HG02678 (cell line): ENCODE data around the gene MCRS1.

Experiments
- ATAC-seq: cut with Tn5 transposase; IDR thresholded peaks from one replicate; pipeline ENCODE4 v1.9.1; 2021; ENCODE audit warnings: mild to moderate bottlenecking, moderate library complexity; ENCODE audit not compliant: unreplicated experiment

The MCRS1 gene

GRCh38 chr12:49582850-49583249 lies 14.9 kb upstream of the MCRS1 start:
- no peak for ATAC-seq

GRCh38 chr12:49582201-49582600 lies 14.3 kb upstream of the MCRS1 start:
- ATAC-seq, result no peak

- ATAC-seq, result no peak
These were observed 12.9 kb upstream of the MCRS1 start for GRCh38 chr12:49580572-49581535.

GRCh38 chr12:49578471-49579112 lies 10.7 kb upstream of the MCRS1 start:
- no peak for ATAC-seq

GRCh38 chr12:49577589-49578315 lies 9.8 kb upstream of the MCRS1 start:
- no peak for ATAC-seq

GRCh38 chr12:49568442-49569162 lies 660 bp upstream of the MCRS1 start:
- peak; percentile 30 for ATAC-seq

GRCh38 chr12:49567302-49567610 lies 686 bp downstream of the MCRS1 start:
- ATAC-seq, result peak; percentile 19

GRCh38 chr12:49566361-49566760 lies 1.6 kb downstream of the MCRS1 start:
- ATAC-seq, result no peak

- no peak for ATAC-seq
These were observed 2.3 kb downstream of the MCRS1 start for GRCh38 chr12:49565406-49566265.

GRCh38 chr12:49564686-49565405 lies 3.1 kb downstream of the MCRS1 start:
- no peak for ATAC-seq

GRCh38 chr12:49563951-49564685 lies 3.8 kb downstream of the MCRS1 start:
- ATAC-seq, result no peak

GRCh38 chr12:49562831-49563230 lies 5.1 kb downstream of the MCRS1 start:
- no peak for ATAC-seq

- ATAC-seq, result no peak
These were observed 5.7 kb downstream of the MCRS1 start for GRCh38 chr12:49562233-49562632.

- no peak for ATAC-seq
These were observed 7.2 kb downstream of the MCRS1 start for GRCh38 chr12:49560695-49561094.

- ATAC-seq, result no peak
These were observed 8.8 kb downstream of the MCRS1 start for GRCh38 chr12:49559011-49559675.

- ATAC-seq, result no peak
These were observed 9.4 kb downstream of the MCRS1 start for GRCh38 chr12:49558526-49558925.

GRCh38 chr12:49557917-49558215 lies 10.1 kb downstream of the MCRS1 start:
- ATAC-seq, result no peak

GRCh38 chr12:49557187-49557916 lies 10.6 kb downstream of the MCRS1 start:
- no peak for ATAC-seq
